HG03469 (cell line): ENCODE data around the gene TRMT44.

Experiments
- ATAC-seq: cut with Tn5 transposase; IDR thresholded peaks from one replicate; pipeline ENCODE4 v1.9.1; 2021; ENCODE audit warnings: mild to moderate bottlenecking, moderate library complexity, moderate number of reproducible peaks; ENCODE audit not compliant: unreplicated experiment

Gene TRMT44

DNA sequence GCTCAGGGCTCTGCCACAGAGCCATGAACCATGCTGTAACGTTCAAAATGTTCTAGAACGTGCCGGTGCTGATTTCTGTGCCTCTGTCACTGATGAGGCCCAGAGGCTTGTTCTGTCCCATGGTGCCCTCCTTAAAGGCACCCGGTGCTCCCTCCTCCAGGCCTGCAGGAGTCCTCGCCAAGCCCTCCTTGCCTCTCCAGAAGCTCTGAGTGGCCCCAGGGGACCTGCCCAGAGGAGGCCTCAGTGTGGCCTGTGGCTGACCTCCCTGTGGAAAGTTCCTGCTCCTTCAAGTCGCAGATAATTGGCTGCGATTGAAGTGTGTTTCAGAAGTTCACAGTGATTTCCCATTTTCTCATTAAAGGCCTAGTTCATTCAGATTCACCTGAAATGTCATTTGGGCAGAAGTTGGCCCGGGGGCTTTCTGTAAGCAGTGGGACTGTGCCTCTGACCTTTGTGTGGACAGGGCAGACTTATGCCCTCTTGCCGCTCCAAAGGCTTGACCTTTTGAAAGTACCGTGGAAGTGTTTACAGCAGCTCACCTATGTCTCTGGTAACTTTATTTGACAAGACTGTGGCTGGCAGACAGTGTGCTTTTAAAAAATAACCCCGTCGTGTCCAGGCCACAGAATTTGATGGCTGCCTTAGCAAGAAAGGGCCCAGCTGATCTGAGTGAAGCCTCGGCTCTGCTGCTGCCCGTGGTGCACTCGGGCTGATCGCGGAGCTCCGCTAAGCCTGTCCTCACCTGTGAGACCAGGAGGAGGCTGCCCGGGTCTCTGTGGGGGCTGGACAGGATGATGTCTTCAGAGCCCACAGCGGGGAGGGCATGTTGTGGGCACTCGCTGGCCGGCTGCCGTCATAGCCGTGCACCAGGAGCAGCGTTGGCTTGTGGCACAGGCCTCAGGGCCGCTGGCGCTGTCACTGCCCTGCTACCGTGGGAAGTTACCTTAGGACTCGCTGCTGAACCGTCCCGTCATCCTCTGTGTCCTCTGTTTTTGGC, 25.3 kb downstream of the TRMT44 start:
- ATAC-seq = no peak

- no peak for ATAC-seq
Observed at GRCh38 chr4:8467016-8467415, 26.4 kb downstream of the TRMT44 start.

DNA sequence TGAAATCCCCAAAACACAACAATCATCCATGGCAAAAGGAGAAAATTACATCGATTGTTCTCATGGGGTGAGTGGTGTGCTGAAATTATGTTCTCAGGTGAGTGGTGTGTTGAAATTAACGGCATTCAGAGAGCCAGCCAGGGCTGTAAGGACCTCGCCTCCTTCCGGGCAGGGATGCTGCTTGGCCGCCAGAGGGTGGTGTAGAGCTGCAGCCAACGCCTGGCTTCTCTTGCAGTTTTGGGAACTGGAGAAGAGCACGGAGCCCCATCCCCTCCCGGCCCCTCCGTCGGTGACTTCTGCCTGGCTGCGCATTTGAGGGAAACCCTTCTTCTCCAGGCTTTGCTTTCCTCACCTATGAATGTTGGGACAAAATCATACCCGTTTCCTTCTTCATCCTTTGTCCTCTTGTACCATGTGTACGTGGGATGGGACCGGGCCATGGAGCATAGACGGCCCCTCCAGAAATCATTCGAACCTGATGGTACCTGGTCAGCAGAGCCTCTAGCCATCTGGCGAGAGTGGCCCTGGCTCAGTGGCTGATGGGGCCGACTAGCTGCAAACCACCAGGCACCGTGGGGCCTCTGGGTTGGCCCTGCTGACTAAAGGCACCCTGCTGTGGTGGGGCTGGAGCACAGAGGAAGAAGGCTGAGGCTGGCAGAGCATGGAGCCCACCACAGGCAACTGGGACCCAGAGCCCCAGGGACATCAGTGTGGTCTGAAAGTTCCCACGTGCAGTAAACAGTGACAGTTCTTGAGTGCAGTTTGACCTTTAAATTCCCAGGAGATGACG, 28.4 kb downstream of the TRMT44 start:
- ATAC-seq = no peak

DNA sequence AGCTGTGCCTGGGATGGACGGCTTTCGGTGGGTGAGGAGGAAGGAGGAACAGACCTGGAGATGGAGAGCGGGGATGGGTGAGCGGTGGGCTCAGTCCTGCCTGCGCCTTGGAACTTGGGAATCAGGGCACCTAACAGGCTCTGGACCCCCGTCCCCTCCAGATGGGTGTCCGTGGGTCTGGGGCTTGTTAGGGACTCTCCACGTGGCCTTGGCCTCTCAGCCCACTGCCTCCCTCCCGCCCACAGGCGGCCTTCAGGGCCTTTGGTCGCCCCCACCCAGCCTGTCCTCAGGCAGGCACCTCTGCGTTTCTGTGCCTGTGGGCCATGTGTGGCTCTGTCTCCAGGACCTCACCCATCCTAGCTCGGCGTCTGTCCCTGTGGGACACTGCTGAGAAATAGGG, 29.0 kb downstream of the TRMT44 start:
- no peak for ATAC-seq

- no peak for ATAC-seq
Observed at GRCh38 chr4:8470451-8471024, 30.0 kb downstream of the TRMT44 start.

- no peak for ATAC-seq
Observed at GRCh38 chr4:8471211-8471875, 30.8 kb downstream of the TRMT44 start.

DNA sequence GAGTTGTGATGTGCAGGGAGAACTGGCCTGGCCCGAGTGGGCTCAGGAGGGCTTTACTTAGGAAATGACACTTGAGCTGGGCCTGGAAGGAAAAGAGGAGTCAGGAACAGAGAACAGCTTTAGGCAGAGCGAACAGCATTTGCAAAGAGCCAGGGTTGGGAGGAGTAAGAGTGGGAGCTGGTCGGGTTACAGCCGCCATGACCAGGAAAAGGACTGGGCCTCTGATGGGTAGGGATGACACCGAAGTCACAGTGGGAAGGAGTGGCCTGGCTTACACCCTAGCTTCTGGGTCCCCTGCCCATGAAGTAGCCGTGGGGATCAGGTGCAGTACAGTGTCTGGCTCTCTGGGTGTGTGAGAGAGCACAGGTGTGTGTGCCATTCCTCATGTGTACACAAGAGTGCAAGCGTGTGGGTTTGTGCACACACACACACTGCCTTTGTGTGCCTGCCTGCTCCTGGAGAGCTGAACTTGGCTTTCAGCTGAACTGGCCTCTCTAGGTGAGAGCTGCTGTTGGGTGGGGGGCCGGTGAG, 31.6 kb downstream of the TRMT44 start:
- ATAC-seq = no peak

DNA sequence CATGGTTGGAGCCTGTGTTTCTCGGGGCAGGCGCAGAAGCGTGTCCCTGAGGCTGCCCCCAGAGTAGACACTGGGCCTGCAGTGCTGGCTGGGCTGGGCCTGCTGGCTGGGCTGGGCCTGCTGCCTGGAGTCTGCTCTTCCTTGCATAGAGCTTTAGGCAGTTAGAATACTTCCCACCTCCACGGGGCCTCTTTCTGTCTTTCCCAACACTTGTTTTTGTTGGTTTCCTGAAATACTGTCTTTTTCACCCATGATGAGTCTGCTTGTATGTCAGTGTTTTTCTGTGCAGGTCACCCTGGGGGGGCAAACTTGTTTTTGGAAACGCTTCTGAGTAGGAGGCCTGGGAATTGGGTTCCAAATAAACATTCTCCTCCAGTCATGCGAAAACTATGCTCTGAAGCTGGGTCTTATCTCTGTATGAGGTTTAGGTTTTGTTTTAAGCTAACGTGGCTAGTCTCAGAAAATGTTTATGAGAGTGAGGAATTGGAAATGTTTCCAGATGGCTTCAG, 32.2 kb downstream of the TRMT44 start:
- ATAC-seq = no peak

DNA sequence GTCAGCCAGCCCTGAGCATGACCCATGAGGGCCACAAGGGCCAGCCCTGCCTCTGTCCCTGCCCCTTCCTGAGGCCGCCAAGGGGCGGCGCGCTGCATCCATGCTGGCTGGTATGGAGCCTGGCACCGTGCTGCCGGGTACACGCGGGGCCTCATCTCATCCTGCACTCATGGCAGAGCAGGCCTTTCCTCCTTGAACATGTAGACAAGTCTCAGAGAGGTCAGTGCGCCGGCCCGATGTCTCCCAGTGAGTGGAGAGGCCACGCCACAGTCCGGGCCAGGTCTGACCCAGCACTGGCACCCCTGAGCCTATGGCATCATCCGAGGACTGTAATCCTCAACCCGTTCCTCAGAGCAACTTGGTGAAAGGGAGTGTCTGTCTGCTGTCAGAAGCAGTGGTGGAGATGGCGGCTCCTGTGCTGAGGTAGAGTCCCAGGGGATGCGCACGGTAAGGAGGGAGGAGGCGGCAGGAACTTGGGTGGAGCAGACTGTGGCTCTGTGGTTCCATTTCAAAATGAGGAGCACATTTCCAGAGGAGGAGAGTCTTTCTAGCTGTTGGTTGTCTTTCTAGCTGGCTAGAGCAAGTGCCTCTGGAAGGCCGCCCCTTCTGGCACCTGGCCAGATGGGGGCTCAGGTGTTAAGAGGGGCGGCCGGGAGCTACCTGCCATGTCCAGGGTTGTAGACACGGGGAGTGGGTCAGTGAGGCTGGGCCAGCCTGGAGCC, 32.8 kb downstream of the TRMT44 start:
- ATAC-seq = no peak

DNA sequence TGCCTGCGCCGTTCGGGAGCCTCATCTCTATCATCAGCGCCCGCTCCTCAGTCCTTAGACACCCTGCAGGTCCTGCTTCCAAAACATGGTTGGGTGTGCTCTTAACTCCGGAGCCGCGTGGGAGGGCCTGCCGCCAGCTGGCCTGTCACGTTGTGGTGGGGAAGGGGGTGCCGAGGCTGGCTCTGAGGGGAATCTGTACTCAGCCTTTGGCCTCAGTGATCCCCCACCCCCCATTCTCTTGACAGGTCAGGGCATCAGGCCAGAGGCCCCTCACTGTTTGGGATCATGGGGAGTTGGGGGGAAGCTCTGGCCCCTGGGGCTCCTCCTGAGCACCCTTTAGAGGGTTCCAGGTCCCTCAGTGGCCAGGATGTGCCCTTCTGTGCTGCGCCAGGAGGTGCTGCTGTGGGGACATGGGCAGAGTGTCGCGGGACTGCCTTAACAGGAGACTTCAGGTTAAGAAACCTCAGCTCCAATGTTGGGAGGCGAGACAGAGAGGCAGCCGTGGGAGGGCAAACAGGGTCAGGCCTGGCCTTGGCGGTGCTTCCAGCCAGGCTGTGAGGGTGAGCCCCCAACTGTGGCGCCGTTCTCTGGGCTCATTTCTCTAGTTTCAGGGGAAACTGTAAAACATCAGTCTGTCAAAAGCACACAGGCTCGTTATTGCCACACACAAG, 33.5 kb downstream of the TRMT44 start:
- no peak for ATAC-seq

GRCh38 chr4:8474856-8475255, 34.3 kb downstream of the TRMT44 start:
- ATAC-seq = no peak

GRCh38 chr4:8475751-8476575, 35.4 kb downstream of the TRMT44 start:
- ATAC-seq = no peak

DNA sequence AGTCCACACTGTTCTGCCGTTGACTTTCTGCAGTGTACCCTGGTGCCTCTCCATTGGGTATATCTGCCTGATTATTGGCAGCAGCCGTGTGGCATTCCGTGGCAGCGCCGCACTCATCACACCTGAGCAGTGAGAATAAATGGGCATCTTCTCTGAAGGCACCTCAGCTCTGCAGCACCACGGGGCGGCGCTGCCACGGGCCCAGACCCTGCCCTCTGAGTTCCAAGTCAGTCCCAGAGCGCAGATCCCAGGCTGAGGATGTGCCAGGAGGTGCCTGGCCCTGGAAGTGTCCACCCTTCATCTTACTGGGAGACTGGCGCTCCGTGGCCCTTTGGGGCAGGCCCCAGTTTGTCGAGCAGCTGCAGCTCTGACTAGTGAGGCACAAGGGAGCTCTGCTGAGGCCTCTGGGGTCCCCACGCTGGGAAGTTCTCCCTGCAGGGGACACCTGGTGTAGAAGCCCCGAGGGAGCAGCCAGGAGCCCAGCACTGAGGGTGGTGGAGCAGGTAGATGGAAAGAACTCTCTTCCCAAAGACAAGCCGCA, 36.6 kb downstream of the TRMT44 start:
- ATAC-seq = no peak

- ATAC-seq = no peak
Observed at GRCh38 chr4:8477676-8478075, 37.1 kb downstream of the TRMT44 start.

DNA sequence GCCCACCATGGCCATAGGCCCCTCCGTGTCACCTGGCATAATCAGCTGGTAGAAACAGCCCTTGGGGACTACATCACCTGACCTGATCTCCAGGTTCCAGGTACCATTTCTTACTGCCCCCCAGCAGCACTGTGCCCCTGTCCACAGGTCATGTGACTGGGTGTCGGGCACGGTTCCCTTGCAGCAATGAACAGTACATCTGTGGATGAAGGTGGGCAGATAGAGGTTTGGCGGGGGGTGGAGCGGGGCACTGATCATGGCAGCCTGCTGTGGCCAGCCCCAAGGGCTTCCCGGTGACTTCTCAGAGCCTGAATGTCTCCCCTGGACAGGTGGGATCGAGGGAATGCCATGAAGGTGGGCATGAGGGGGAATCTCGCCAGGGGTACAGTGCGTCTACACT, 37.8 kb downstream of the TRMT44 start:
- no peak for ATAC-seq

- no peak for ATAC-seq
Observed at GRCh38 chr4:8478801-8479744, 38.5 kb downstream of the TRMT44 start.

DNA sequence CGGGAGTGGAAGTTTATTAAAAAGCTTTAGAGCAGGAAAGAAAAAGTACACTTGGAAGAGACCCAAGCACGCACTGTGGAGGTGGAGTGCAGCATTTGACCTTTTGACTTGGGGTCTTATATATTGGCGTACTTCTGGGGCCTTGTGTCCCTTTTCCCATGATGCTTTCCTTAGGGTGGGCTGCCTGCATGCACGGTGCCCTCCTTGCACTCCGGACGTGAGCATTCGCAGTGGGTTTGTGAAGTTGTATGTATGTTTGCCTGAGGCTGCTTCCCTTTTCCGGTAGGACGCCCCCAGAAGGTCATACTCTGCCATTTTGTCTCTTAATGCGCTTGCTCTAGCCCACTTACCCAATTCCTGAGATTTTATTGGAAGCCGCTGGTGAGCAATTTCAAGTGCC, 39.6 kb downstream of the TRMT44 start:
- ATAC-seq = no peak
